K562 (cell line): ENCODE results near the gene CMIP. TPM values are rescaled to one million over a fixed set of nuclear protein-coding genes. Genes with fewer than 3 reads are reported as not detected.

Source experiments
- ATAC-seq: fragments of 200-7000 bp; cut with Tn5 transposase; 3 replicates; pipeline ENCODE4 v1.9.1; 2020; ENCODE audit warnings: moderate library complexity
- BruUV-seq: library from RNA; stranded (reverse); fragments of 400-500 nt; replicated peaks from 2 replicates; lab custom pipeline; 2021; lab: Mats Ljungman, UMichigan
- CTCF ChIA-PET: fragments of 300-600 bp; formaldehyde crosslinking; extraction: SDS; loops from one replicate; lab custom pipeline; 2021; ENCODE audit warnings: low intra/inter-chr PET ratio; lab: Yijun Ruan, JAX
- POLR2A ChIA-PET: fragments of 300-600, 350-650 bp; sonication (Branson Sonifier 250); formaldehyde crosslinking; extraction: SDS; loops from one replicate; lab custom pipeline; 2021; ENCODE audit warnings: antibody characterized with exemption, inconsistent platforms; lab: Yijun Ruan, JAX
- DNase-seq, 4 experiments: peaks; one replicate each; pipeline versions ENCODE4 v3.0.0 to v3.0.0-alpha.2; 2011 to 2018; ENCODE audit warnings: low spot score in 3 of 4, mixed read lengths in 3 of 4; ENCODE audit errors: extremely low read depth in 1 of 4
- FAIRE-seq: peaks from 2 replicates; lab custom pipeline; 2011; peaks lifted over from hg19 to GRCh38; lab: Jason Lieb, UNC
- H2AFZ ChIP-seq: 2 replicates; pipeline ENCODE4 v1.6.0; 2011; ENCODE audit warnings: low read depth, low read length, control low read depth, inconsistent platforms
- H3K27ac ChIP-seq: fragments of 200-600 bp; 3 replicates; pipeline ENCODE4 v1.8.0; 2011; ENCODE audit warnings: low read depth, mild to moderate bottlenecking, control low read depth, inconsistent platforms, low read length, moderate library complexity, mixed read lengths; ENCODE audit errors: extremely low read depth
- H3K27me3 ChIP-seq, 2 experiments: fragments of 300-600 bp in 1 of 2; 2 replicates in 1 of 2; 3 replicates in 1 of 2; pipeline versions ENCODE4 v1.6.0 to v1.8.0; 2011; ENCODE audit warnings: inconsistent platforms in 2 of 2, low read length in 2 of 2, mild to moderate bottlenecking in 1 of 2, mixed read lengths in 1 of 2, moderate library complexity in 1 of 2; ENCODE audit not compliant: control insufficient read depth in 2 of 2, insufficient read depth in 2 of 2
- H3K36me3 ChIP-seq: fragments of 300-600 bp; 3 replicates; pipeline ENCODE4 v1.8.0; 2011; ENCODE audit warnings: mild to moderate bottlenecking, low read length, inconsistent platforms; ENCODE audit not compliant: control insufficient read depth, insufficient read depth
- H3K4me1 ChIP-seq, 2 experiments: fragments of 200-600 bp in 1 of 2; replicated peaks in 1 of 2; 2 replicates in 1 of 2; 3 replicates in 1 of 2; pipeline versions ENCODE4 v1.5.1 to v1.8.0; 2011; ENCODE audit warnings: inconsistent platforms in 2 of 2, low read length in 2 of 2, mild to moderate bottlenecking in 1 of 2, mixed read lengths in 1 of 2, moderate library complexity in 1 of 2; ENCODE audit not compliant: control insufficient read depth in 2 of 2, insufficient read depth in 2 of 2
- H3K4me2 ChIP-seq: 2 replicates; pipeline ENCODE4 v1.6.1; 2011; ENCODE audit warnings: low read length, control low read depth, inconsistent platforms, mixed read lengths; ENCODE audit not compliant: insufficient read depth
- H3K4me3 ChIP-seq: fragments of 200-600 bp; sonication (generic), shearing (Covaris generic); 2 replicates; pipeline ENCODE4 v1.5.1; 2016; ENCODE audit warnings: control low read depth, inconsistent platforms
- H3K79me2 ChIP-seq: fragments of 200-600 bp; 3 replicates; pipeline ENCODE4 v1.8.0; 2011; ENCODE audit warnings: low read length, inconsistent platforms; ENCODE audit not compliant: control insufficient read depth, insufficient read depth
- H3K9ac ChIP-seq, 2 experiments: 2 replicates each; pipeline versions ENCODE4 v1.6.0 to v1.6.1; 2011; ENCODE audit warnings: low read depth in 2 of 2, low read length in 2 of 2, control low read depth in 1 of 2, inconsistent platforms in 1 of 2, mild to moderate bottlenecking in 1 of 2, mixed read lengths in 1 of 2; ENCODE audit not compliant: insufficient read depth in 1 of 2
- H3K9me1 ChIP-seq: one replicate; pipeline ENCODE4 v1.6.0; 2011; ENCODE audit warnings: inconsistent platforms, mild to moderate bottlenecking, low read length, moderate library complexity; ENCODE audit not compliant: control insufficient read depth, insufficient read depth
- H3K9me3 ChIP-seq: replicated peaks from 2 replicates; pipeline ENCODE4 v1.5.1; 2011; ENCODE audit warnings: low read depth, low read length, inconsistent platforms; ENCODE audit not compliant: control insufficient read depth, insufficient read depth
- H4K20me1 ChIP-seq: replicated peaks from 2 replicates; pipeline ENCODE4 v1.6.1; 2011; ENCODE audit warnings: low read length, inconsistent platforms, mixed read lengths; ENCODE audit not compliant: control insufficient read depth, insufficient read depth
- GATA2 ChIP-seq: sonication (generic); formaldehyde crosslinking; IDR thresholded peaks from 2 replicates; pipeline ENCODE4 v1.4.0; 2020; ENCODE audit warnings: mild to moderate bottlenecking, missing genetic modification reagents
- RREB1 ChIP-seq: fragments of 250-450 bp; sonication (Bioruptor Pico); IDR thresholded peaks from 2 replicates; pipeline ENCODE4 v1.4.0; 2020
- SOX6 ChIP-seq: fragments of 450-650 bp; IDR thresholded peaks from 2 replicates; pipeline ENCODE4 v1.6.1; 2014; ENCODE audit warnings: mild to moderate bottlenecking
- ZBTB5 ChIP-seq: fragments of 450-650 bp; IDR thresholded peaks from 2 replicates; pipeline ENCODE4 v1.6.1; 2017; ENCODE audit warnings: antibody characterized with exemption
- WGBS: fragments of 100-300 bp; shearing (Covaris generic); methylation state at CpG from one replicate; pipeline ENCODE4 v1.1.6; 2016; ENCODE audit warnings: low coverage, mixed read lengths; ENCODE audit not compliant: insufficient coverage; ENCODE audit errors: missing lambda C conversion rate; 5-methylcytosine and 5-hydroxymethylcytosine counted together
- in situ Hi-C: fragments of 300-500 bp; cut with MboI; formaldehyde crosslinking; loops from 4 replicates; pipeline ENCODE4 v1.15.0; 2018; ENCODE audit warnings: inconsistent platforms, mixed read lengths
- intact Hi-C: fragments of 100-400 bp; cut with micrococcal nuclease; formaldehyde crosslinking; loops from 2 replicates; pipeline ENCODE4 v1.14.2; 2022
- polyA plus RNA-seq, 8 experiments: library from polyadenylated mRNA; depleted of rRNA in 4 of 8; stranded (reverse) in 5 of 8; unstranded in 3 of 8; fragments of >200 nt; fragmentation: Nextera tagmentation in 2 of 8; fragmentation: Illumina TruSeq in 1 of 8; extraction: Ambion mirVana in 2 of 8; extraction: Trizol in 1 of 8; gene quantifications; 2 replicates each; pipeline versions ENCODE4 v1.2.1 to v1.2.3, GENCODE V29; 2011 to 2014; ENCODE audit warnings: inconsistent platforms in 1 of 8, missing spikeins in 1 of 8
- total RNA-seq, 7 experiments: library from RNA; depleted of rRNA in 6 of 7; stranded (reverse); fragments of >200 nt in 6 of 7; fragmentation: Illumina TruSeq in 2 of 7; extraction: Trizol in 2 of 7; gene quantifications; 2 replicates each; pipeline versions ENCODE4 v1.2.1 to v1.2.3, GENCODE V29; 2011 to 2021; ENCODE audit warnings: low replicate concordance in 1 of 7

Gene CMIP
- total and polyA plus RNA-seq, 9 of the 15 experiments (the other 6 are each of a cell fraction or from before 2014, with no cell fraction given), result 0.94 to 82.5 (median 10.3) TPM

GRCh38 chr16:81625544-81626153, 181.0 kb downstream of the CMIP start:
- H3K4me2 ChIP-seq, result peak overlapping the region; percentile 75; the same call in 1 of the 2 replicates
- intact Hi-C loops (no loop called here), in situ Hi-C loops (no loop called here)
- H2AFZ ChIP-seq, result no peak overlapping the region
- H3K9me3 ChIP-seq, result no peaks in the 10 kb centered on the region
- peaks cover 43 to 46% of the 10 kb centered on the region in 2 experiments for H3K4me1 ChIP-seq
- peaks cover 27% of the 10 kb centered on the region; the same call in 2 of the 3 replicates for H3K36me3 ChIP-seq
- ChIA-PET POLR2A (interaction anchor here (0.7 to 1.6 kb wide), 7 partner anchors 9 to 126 kb away, joined by 3 to 14 read pairs (median 3); no protein-coding TSS in a partner anchor), CTCF (interaction anchor here (1.1 kb wide), 1 partner anchor 8 kb away, joined by 3 read pairs; no protein-coding TSS in a partner anchor)
- no peaks in the 10 kb centered on the region for H3K9me1 ChIP-seq
- H4K20me1 ChIP-seq, result no peaks in the 10 kb centered on the region
- 79% methylated on average over 9 of the region's 9 CpGs for WGBS
- H3K79me2 ChIP-seq, result peaks cover 26% of the 10 kb centered on the region
- no TSS peak for BruUV-seq
- FAIRE-seq, result no peak
- peak; percentile 14 for ATAC-seq
- no peaks in the 10 kb centered on the region for H3K27me3 ChIP-seq
- H3K9ac ChIP-seq, result peak overlapping the region; percentile 57 to 75
- peak in 2 of 4 experiments; percentile 50 to 54 for DNase-seq
- no peak overlapping the region for H3K4me3 ChIP-seq
- H3K27ac ChIP-seq, result peak overlapping the region; percentile 88
- no peak for TF ChIP-seq GATA2 (CRISPR knock-in tag)
- no peak for TF ChIP-seq RREB1 (CRISPR knock-in tag)
- TF ChIP-seq SOX6, result no peak
- TF ChIP-seq ZBTB5, result no peak
